K562 (cell line): ENCODE measurements around the gene HDAC10.

ENCODE experiments used
- ARID3B ChIP-seq: fragments of 250-450 bp; sonication (Bioruptor Pico); IDR thresholded peaks from 2 replicates; pipeline ENCODE4 v1.4.0; 2020; ENCODE audit warnings: borderline replicate concordance
- TF ChIP-seq, protein P1 (sequence below): sonication (generic); formaldehyde crosslinking; IDR thresholded peaks from 2 replicates; pipeline ENCODE4 v1.8.1; 2022; ENCODE audit warnings: missing genetic modification reagents

DNA sequence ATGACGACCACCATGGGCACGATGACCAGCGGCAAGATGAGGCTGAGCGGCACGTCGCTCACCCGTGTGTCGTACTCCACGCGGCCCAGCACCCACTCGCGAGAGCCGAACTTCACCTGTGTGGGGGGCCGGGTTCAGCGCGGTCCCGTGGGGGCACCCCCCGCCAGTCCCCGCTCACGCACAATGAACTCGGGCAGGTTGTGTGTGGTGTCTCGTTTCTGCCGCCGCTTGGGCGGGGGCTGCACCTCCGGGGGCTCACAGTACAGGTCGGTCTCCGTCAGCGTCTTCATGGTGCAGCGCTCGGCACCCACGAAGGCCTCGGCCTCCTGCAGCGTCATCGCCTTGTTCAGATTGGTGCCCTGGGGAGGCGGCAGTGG lies 30.3 kb upstream of the HDAC10 start:
- TF ChIP-seq, protein P1, sequence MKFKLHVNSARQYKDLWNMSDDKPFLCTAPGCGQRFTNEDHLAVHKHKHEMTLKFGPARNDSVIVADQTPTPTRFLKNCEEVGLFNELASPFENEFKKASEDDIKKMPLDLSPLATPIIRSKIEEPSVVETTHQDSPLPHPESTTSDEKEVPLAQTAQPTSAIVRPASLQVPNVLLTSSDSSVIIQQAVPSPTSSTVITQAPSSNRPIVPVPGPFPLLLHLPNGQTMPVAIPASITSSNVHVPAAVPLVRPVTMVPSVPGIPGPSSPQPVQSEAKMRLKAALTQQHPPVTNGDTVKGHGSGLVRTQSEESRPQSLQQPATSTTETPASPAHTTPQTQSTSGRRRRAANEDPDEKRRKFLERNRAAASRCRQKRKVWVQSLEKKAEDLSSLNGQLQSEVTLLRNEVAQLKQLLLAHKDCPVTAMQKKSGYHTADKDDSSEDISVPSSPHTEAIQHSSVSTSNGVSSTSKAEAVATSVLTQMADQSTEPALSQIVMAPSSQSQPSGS: no peak
- no peak for TF ChIP-seq ARID3B (CRISPR knock-in tag)
